Naive B cell (primary cell): ENCODE data around the gene ABCD2. TPM values are rescaled to one million over a fixed set of nuclear protein-coding genes. Genes with fewer than 3 reads are reported as not detected.

Experiments used
- polyA plus RNA-seq, 6 donors: library from polyadenylated mRNA; unstranded; fragments of 300-500 nt; fragmentation: Illumina TruSeq; gene quantifications; one replicate each; pipeline ENCODE4 v1.2.3, GENCODE V29; 2021; ENCODE audit warnings: low read depth in 6 of 6

ABCD2 gene
- polyA plus RNA-seq, 6 donors from 2014 or later = 0.26 to 1.1 (median 0.30) TPM; not detected in 1

Other genes starting within 250 kb of the ABCD2 start
- not detected for gene KIF21A, start 176.7 kb downstream of the ABCD2 start, polyA plus RNA-seq